H1 (cell line): ENCODE results near the gene ACAP1. TPM values are rescaled to one million over a fixed set of nuclear protein-coding genes. Genes with fewer than 3 reads are reported as not detected.

Source experiments
- CTCF ChIA-PET: fragments of 300-600 bp; sonication (Branson Sonifier 250); formaldehyde crosslinking; loops from one replicate; lab custom pipeline; 2021; ENCODE audit not compliant: partially characterized antibody; lab: Charles Lee
- POLR2A ChIA-PET: fragments of 300-600 bp; sonication (Branson Sonifier 250); formaldehyde crosslinking; loops from one replicate; lab custom pipeline; 2021; ENCODE audit warnings: inconsistent platforms; ENCODE audit not compliant: partially characterized antibody; lab: Charles Lee
- DNase-seq, 2 experiments: peaks; one replicate each; pipeline versions ENCODE4 v3.0.0 to v3.0.0-alpha.2; 2010 to 2022; ENCODE audit warnings: low spot score in 2 of 2, low read depth in 1 of 2, mixed read lengths in 1 of 2
- FAIRE-seq: peaks from 2 replicates; lab custom pipeline; 2011; peaks lifted over from hg19 to GRCh38; lab: Jason Lieb, UNC
- H2AFZ ChIP-seq: 2 replicates; pipeline ENCODE4 v1.8.1; 2012; ENCODE audit warnings: low read length, inconsistent platforms
- H2AK5ac ChIP-seq: 2 replicates; pipeline ENCODE4 v1.6.1; 2013; ENCODE audit warnings: low read depth, low read length
- H2BK120ac ChIP-seq: replicated peaks from 2 replicates; pipeline ENCODE3; 2013; ENCODE audit warnings: low read depth, low read length, inconsistent platforms
- H2BK12ac ChIP-seq: 2 replicates; pipeline ENCODE4 v1.6.1; 2013; ENCODE audit warnings: low read depth, low read length
- H2BK15ac ChIP-seq: 2 replicates; pipeline ENCODE4 v1.6.1; 2013; ENCODE audit warnings: low read length
- H2BK20ac ChIP-seq: 2 replicates; pipeline ENCODE4 v1.6.1; 2013; ENCODE audit warnings: low read length
- H2BK5ac ChIP-seq: 2 replicates; pipeline ENCODE4 v1.6.1; 2013; ENCODE audit warnings: low read depth, low read length
- H3K14ac ChIP-seq: 2 replicates; pipeline ENCODE4 v1.6.1; 2013; ENCODE audit warnings: inconsistent platforms; ENCODE audit not compliant: insufficient read length
- H3K18ac ChIP-seq: 2 replicates; pipeline ENCODE4 v1.6.1; 2013; ENCODE audit warnings: low read length; ENCODE audit errors: extremely low read depth
- H3K23ac ChIP-seq: 2 replicates; pipeline ENCODE4 v1.6.1; 2013; ENCODE audit warnings: inconsistent platforms; ENCODE audit not compliant: insufficient read length
- H3K23me2 ChIP-seq: 2 replicates; pipeline ENCODE4 v1.6.1; 2013; ENCODE audit warnings: low read depth, low read length
- H3K27ac ChIP-seq: 2 replicates; pipeline ENCODE4 v1.6.1; 2011; ENCODE audit warnings: low read depth, low read length, inconsistent platforms
- H3K27me3 ChIP-seq, 4 experiments: replicated peaks in 1 of 4; 1 replicate in 1 of 4; 2 replicates in 3 of 4; pipeline versions ENCODE4 v1.6.1 to v1.8.1; 2011 to 2013; ENCODE audit warnings: low read length in 3 of 4, mild to moderate bottlenecking in 3 of 4, inconsistent platforms in 2 of 4, mixed read lengths in 2 of 4, moderate library complexity in 1 of 4; ENCODE audit not compliant: control insufficient read depth in 3 of 4, insufficient read depth in 3 of 4; ENCODE audit errors: extremely low read depth in 1 of 4
- H3K36me3 ChIP-seq, 4 experiments: 2 replicates each; pipeline versions ENCODE4 v1.6.1 to v1.8.1; 2011 to 2013; ENCODE audit warnings: mild to moderate bottlenecking in 4 of 4, low read length in 3 of 4, moderate library complexity in 2 of 4, control low read depth in 1 of 4, inconsistent platforms in 1 of 4; ENCODE audit not compliant: insufficient read depth in 4 of 4, control insufficient read depth in 2 of 4
- H3K4ac ChIP-seq: replicated peaks from 2 replicates; pipeline ENCODE3; 2013; ENCODE audit warnings: low read length, low read depth, mixed read lengths, inconsistent platforms; ENCODE audit not compliant: insufficient read length
- H3K4me1 ChIP-seq, 4 experiments: replicated peaks in 1 of 4; 1 replicate in 1 of 4; 2 replicates in 3 of 4; pipeline versions ENCODE4 v1.6.1 to v1.8.1; 2011 to 2013; ENCODE audit warnings: low read length in 3 of 4, inconsistent platforms in 2 of 4, mixed read lengths in 1 of 4; ENCODE audit not compliant: insufficient read depth in 4 of 4, control insufficient read depth in 3 of 4
- H3K4me2 ChIP-seq, 2 experiments: 2 replicates each; pipeline versions ENCODE4 v1.6.1 to v1.8.1; 2011 to 2013; ENCODE audit warnings: low read depth in 2 of 2, low read length in 2 of 2, control low read depth in 1 of 2, inconsistent platforms in 1 of 2, mild to moderate bottlenecking in 1 of 2; ENCODE audit not compliant: insufficient read depth in 1 of 2
- H3K4me3 ChIP-seq, 4 experiments: fragments of 200-600, 300-600 bp in 1 of 4; sonication (generic), shearing (Covaris generic), sonication (Bioruptor Twin) in 1 of 4; 2 replicates each; pipeline versions ENCODE4 v1.5.1 to v1.8.1; 2011 to 2016; ENCODE audit warnings: low read length in 4 of 4, low read depth in 3 of 4, control low read depth in 2 of 4, inconsistent platforms in 2 of 4, mild to moderate bottlenecking in 2 of 4, mixed read lengths in 1 of 4, moderate library complexity in 1 of 4; ENCODE audit not compliant: insufficient read depth in 2 of 4; ENCODE audit errors: extremely low read depth in 1 of 4
- H3K56ac ChIP-seq: replicated peaks from 2 replicates; pipeline ENCODE3; 2013; ENCODE audit warnings: low read depth, mild to moderate bottlenecking, mixed read lengths, low read length, inconsistent platforms; ENCODE audit not compliant: insufficient read length
- H3K79me1 ChIP-seq: 2 replicates; pipeline ENCODE4 v1.6.1; 2013; ENCODE audit warnings: low read depth, low read length, control low read depth
- H3K79me2 ChIP-seq, 2 experiments: 2 replicates each; pipeline versions ENCODE4 v1.6.1 to v1.8.1; 2012 to 2013; ENCODE audit warnings: low read length in 2 of 2, mild to moderate bottlenecking in 2 of 2, inconsistent platforms in 1 of 2; ENCODE audit not compliant: insufficient read depth in 2 of 2, control insufficient read depth in 1 of 2
- H3K9ac ChIP-seq, 4 experiments: replicated peaks in 1 of 4; 1 replicate in 1 of 4; 2 replicates in 3 of 4; pipeline versions ENCODE4 v1.6.1 to v1.8.1; 2011 to 2013; ENCODE audit warnings: low read depth in 3 of 4, low read length in 3 of 4, control low read depth in 2 of 4, mild to moderate bottlenecking in 2 of 4, moderate library complexity in 2 of 4, inconsistent platforms in 1 of 4; ENCODE audit errors: extremely low read depth in 1 of 4
- H3K9me3 ChIP-seq, 2 experiments: 2 replicates each; pipeline versions ENCODE4 v1.6.1 to v1.8.1; 2012 to 2013; ENCODE audit warnings: mild to moderate bottlenecking in 2 of 2, moderate library complexity in 2 of 2, control low read depth in 1 of 2, inconsistent platforms in 1 of 2, low read depth in 1 of 2, low read length in 1 of 2, mixed read lengths in 1 of 2; ENCODE audit not compliant: insufficient read depth in 2 of 2
- H4K20me1 ChIP-seq, 2 experiments: replicated peaks in 1 of 2; 2 replicates each; pipeline versions ENCODE3 to v1.8.1; 2011 to 2013; ENCODE audit warnings: inconsistent platforms in 2 of 2, low read length in 2 of 2, mild to moderate bottlenecking in 1 of 2; ENCODE audit not compliant: insufficient read depth in 2 of 2, control insufficient read depth in 1 of 2
- H4K5ac ChIP-seq: 2 replicates; pipeline ENCODE4 v1.6.1; 2013; ENCODE audit warnings: low read length, low read depth, mixed read lengths, inconsistent platforms; ENCODE audit not compliant: insufficient read length
- H4K8ac ChIP-seq: 2 replicates; pipeline ENCODE4 v1.8.0; 2013; ENCODE audit warnings: mild to moderate bottlenecking, moderate library complexity, low read length, inconsistent platforms; ENCODE audit not compliant: insufficient read depth; ENCODE audit errors: extremely low read depth
- H4K91ac ChIP-seq: replicated peaks from 2 replicates; pipeline ENCODE3; 2013; ENCODE audit warnings: low read length, mixed read lengths, inconsistent platforms; ENCODE audit not compliant: insufficient read length
- ATF2 ChIP-seq: IDR thresholded peaks from 2 replicates; pipeline ENCODE4 v1.6.1; 2012; ENCODE audit warnings: low read length, inconsistent platforms
- ATF3 ChIP-seq: IDR thresholded peaks from 2 replicates; pipeline ENCODE4 v1.6.1; 2011; ENCODE audit warnings: low read depth, mild to moderate bottlenecking, low read length; ENCODE audit not compliant: insufficient read depth
- BACH1 ChIP-seq: IDR thresholded peaks from 2 replicates; pipeline ENCODE4 v1.6.1; 2012; ENCODE audit warnings: low read length, improper control_type of control experiment
- BCL11A ChIP-seq, 2 experiments: IDR thresholded peaks; one replicate each; pipeline ENCODE4 v1.6.1; 2011; ENCODE audit warnings: low read depth in 2 of 2, low read length in 2 of 2, mild to moderate bottlenecking in 2 of 2
- CTBP2 ChIP-seq: IDR thresholded peaks from 2 replicates; pipeline ENCODE4 v1.7.0; 2011; ENCODE audit warnings: borderline replicate concordance, mild to moderate bottlenecking, moderate library complexity, mixed read lengths, low read length; ENCODE audit not compliant: insufficient read depth, insufficient read length
- EGR1 ChIP-seq: IDR thresholded peaks from 2 replicates; pipeline ENCODE4 v1.6.1; 2011; ENCODE audit warnings: low read depth, low read length, borderline replicate concordance
- MAFK ChIP-seq: IDR thresholded peaks from 2 replicates; pipeline ENCODE4 v1.6.1; 2012; ENCODE audit warnings: low read depth, mild to moderate bottlenecking, improper control_type of control experiment, low read length
- SP2 ChIP-seq: IDR thresholded peaks from 2 replicates; pipeline ENCODE4 v1.6.1; 2012; ENCODE audit warnings: mild to moderate bottlenecking, low read length, inconsistent platforms
- SUZ12 ChIP-seq: fragments of 200-600 bp; sonication (generic); IDR thresholded peaks from 2 replicates; pipeline ENCODE4 v1.6.1; 2012; ENCODE audit warnings: mild to moderate bottlenecking, inconsistent platforms, low read length, moderate library complexity, mixed read lengths
- ZNF274 ChIP-seq: IDR thresholded peaks from 2 replicates; pipeline ENCODE4 v1.7.0; 2012; ENCODE audit warnings: low read length, borderline replicate concordance; ENCODE audit errors: extremely low read depth
- WGBS, 2 experiments: shearing (Covaris generic) in 1 of 2; methylation state at CpG; one replicate each; pipeline versions ENCODE4 v1.1.6 to v1.1.7; 2013 to 2015; ENCODE audit warnings: low lambda C conversion rate in 2 of 2, mixed read lengths in 2 of 2, inconsistent platforms in 1 of 2, low coverage in 1 of 2, missing lambda C conversion rate in 1 of 2; ENCODE audit not compliant: insufficient replicate concordance in 2 of 2, insufficient coverage in 1 of 2, insufficient read length in 1 of 2; ENCODE audit errors: extremely low coverage in 1 of 2, missing lambda C conversion rate in 1 of 2; 5-methylcytosine and 5-hydroxymethylcytosine counted together
- polyA plus RNA-seq, 7 experiments: library from polyadenylated mRNA; depleted of rRNA in 3 of 7; stranded (reverse) in 5 of 7; unstranded in 2 of 7; fragments of >200 nt in 5 of 7; fragments of 200-250 nt in 2 of 7; gene quantifications; 1 replicate in 5 of 7; 2 replicates in 1 of 7; 4 replicates in 1 of 7; pipeline versions ENCODE4 v1.2.1 to v1.2.3, GENCODE V29; 2011 to 2013; ENCODE audit warnings: missing spikeins in 2 of 7, mixed read lengths in 2 of 7
- total RNA-seq: library from RNA; stranded (reverse); fragmentation: NEBNext Ultra II Directional; extraction: Animal tissue kit (Norgen Biotek cat#: 25700); gene quantifications from 2 replicates; pipeline ENCODE4 v1.2.1, GENCODE V29; 2021

Gene ACAP1
- total and polyA plus RNA-seq, 2 of the 8 experiments (the other 6 are each of a cell fraction or from before 2014, with no cell fraction given), result 11.9 to 45.1 TPM

DNA sequence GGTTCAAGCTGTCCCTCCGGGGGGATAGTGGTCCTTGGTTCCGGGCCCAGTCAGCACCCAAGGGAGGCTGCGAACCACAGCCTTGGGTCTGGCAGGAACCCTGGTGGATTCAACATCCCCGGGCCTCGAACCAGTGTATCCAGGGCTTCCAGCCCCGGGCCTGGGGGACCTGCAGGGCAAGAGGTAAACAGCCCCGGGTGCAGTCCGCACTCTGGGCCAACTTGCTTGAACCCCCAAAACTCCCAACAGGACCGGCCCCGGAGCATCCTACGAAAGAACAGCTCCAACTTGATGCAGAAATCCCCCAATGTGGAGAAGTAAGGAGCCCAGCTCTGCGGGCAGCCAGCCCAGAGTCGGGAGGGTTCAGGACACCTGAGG lies 5.7 kb upstream of the ACAP1 start:
- POLR2A ChIA-PET, result interaction anchor here (0.6 to 13.4 kb wide), 8 partner anchors 7 to 253 kb away, joined by 3 to 223 read pairs (median 10); partner anchors contain the start of genes ACAP1, GPS2 and MPDU1
- Histone ChIP-seq H3K23ac (no peak overlapping the region), H3K14ac (no peak overlapping the region), H4K8ac (peak overlapping the region; percentile 94), H4K20me1 (no peaks in the 10 kb centered on the region), H2BK120ac (no peak overlapping the region), H2BK5ac (peak overlapping the region; percentile 48; the same call in 1 of the 2 replicates), H3K79me1 (peaks cover 2% of the 10 kb centered on the region; the same call in 1 of the 2 replicates), H3K56ac (peak overlapping the region; percentile 42), H3K23me2 (peaks cover 8% of the 10 kb centered on the region), H3K18ac (no peak overlapping the region; the same call in 1 of the 2 replicates), H4K5ac (peak overlapping the region; percentile 28), H3K4ac (peak overlapping the region; percentile 44), H2BK12ac (0 out of 2 replicates have a peak overlapping the region, but pooled peaks have one; percentile 12), H4K91ac (peak overlapping the region; percentile 22), H2BK20ac (no peak overlapping the region), H2AFZ (no peak overlapping the region), H3K4me1 (peaks cover 0 to 19% (median 8%) of the 10 kb centered on the region in 4 experiments; a peak in 6 of 7 replicates), H2BK15ac (peak overlapping the region; percentile 72; the same call in 1 of the 2 replicates), H3K27ac (peak overlapping the region; percentile 74), H3K27me3 (no peaks in the 10 kb centered on the region; a peak in 1 of 7 replicates), H3K79me2 (peaks cover 0 to 14% of the 10 kb centered on the region in 2 experiments; a peak in 2 of 4 replicates), H2AK5ac (peak overlapping the region; percentile 26; the same call in 1 of the 2 replicates), H3K9me3 (no peaks in the 10 kb centered on the region), H3K4me2 (peak overlapping the region; percentile 95 to 96), H3K9ac (peak overlapping the region in 3 of 4 experiments; percentile 46 to 84 (median 46); a peak in 6 of 7 replicates), H3K4me3 (peak overlapping the region; percentile 69 to 97 (median 82); a peak in 6 of 8 replicates), H3K36me3 (no peaks in the 10 kb centered on the region; a peak in 3 of 8 replicates)
- CTCF ChIA-PET, result interaction anchor here (1.1 to 9.3 kb wide), 4 partner anchors 14 to 106 kb away, joined by 4 to 167 read pairs (median 7); no protein-coding TSS in a partner anchor
- 81% methylated on average over 13 of the region's 13 CpGs; no CpG with 5 or more reads in 1 of the 2 experiments for WGBS, 2 experiments
- DNase-seq (peak in 1 of 2 experiments; percentile 56), FAIRE-seq (no peak)
- TF ChIP-seq SUZ12 (no peak), SP2 (no peak), CTBP2 (no peak), ZNF274 (no peak), ATF3 (no peak), ATF2 (no peak), BACH1 (no peak), MAFK (no peak), BCL11A (IDR thresholded peaks at IDR 0.05; ENCODE audit: low read depth in 2 of 2, low read length in 2 of 2) (no peak), EGR1 (no peak)
